Effector CD4-positive, alpha-beta T cell (primary cell): ENCODE data around the gene PLEKHF1.

Experiments used
- DNase-seq: peaks from one replicate; pipeline ENCODE4 v3.0.0-alpha.2; 2020

PLEKHF1 gene

DNA sequence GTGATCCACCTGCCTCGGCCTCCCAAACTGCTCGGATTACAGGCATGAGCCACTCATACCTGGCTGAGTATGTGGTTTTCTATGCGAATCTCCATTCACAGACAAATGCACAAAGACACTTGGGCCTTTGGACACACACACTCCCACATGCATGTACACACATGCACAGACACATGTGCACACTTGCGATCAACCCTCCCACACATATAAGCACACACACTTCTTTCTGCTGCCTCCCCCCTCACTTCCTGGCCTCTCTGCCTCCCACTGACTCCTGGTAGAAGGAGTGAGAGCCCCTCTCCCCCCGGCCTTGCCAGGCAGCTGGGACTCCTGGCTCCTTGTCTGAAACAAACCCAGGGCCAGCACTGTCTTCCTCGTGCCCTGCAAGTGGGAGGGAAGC is 29.3 kb upstream of the PLEKHF1 start:
- no peak for DNase-seq

GRCh38 chr19:29636553-29637360 is 28.5 kb upstream of the PLEKHF1 start:
- DNase-seq, result no peak

DNA sequence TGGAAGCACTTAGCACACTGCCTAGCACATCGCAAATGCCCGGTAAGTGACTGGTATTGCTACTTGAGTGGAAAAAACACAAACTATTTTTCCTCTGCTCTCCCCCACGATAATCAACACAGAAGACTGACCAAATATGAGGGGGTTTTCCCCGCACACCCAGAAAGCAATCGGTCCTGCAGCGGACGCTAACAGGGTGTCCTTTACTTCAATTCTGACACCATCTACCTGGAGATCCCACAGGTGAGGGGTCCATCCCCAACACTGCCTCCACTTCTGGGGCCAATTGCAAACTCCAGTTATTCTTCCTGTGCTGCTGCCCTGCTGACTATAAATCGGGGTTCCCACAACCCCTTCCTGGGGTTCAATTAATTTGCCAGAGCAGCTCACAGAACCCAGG is 26.2 kb upstream of the PLEKHF1 start:
- DNase-seq, result no peak

- no peak for DNase-seq
These were observed 25.0 kb upstream of the PLEKHF1 start for GRCh38 chr19:29640231-29640630.

DNA sequence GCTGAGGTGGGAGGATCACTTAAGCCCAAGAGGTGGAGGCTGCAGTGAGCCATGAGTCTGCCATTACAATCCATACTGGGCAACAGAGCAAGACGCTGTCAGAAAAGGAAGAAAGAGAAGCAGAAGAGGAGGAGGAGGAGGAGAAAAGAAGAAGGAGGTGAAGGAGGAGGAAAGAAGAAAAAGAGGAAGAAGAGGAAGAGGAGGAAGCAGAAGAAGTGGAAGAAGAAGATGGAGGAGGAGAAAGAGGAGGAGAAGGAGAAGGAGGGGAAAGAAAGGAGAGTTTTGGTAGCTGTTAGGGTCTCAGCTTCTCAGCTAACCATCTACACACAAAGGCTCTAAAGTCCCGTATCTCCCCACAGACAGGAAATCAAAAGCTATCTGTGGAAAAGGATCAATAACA is 23.7 kb upstream of the PLEKHF1 start:
- no peak for DNase-seq

- no peak for DNase-seq
These were observed 21.8 kb upstream of the PLEKHF1 start for GRCh38 chr19:29643361-29643935.

GRCh38 chr19:29644210-29644609 is 21.1 kb upstream of the PLEKHF1 start:
- DNase-seq, result no peak

GRCh38 chr19:29645491-29645867 is 19.8 kb upstream of the PLEKHF1 start:
- DNase-seq, result no peak

DNA sequence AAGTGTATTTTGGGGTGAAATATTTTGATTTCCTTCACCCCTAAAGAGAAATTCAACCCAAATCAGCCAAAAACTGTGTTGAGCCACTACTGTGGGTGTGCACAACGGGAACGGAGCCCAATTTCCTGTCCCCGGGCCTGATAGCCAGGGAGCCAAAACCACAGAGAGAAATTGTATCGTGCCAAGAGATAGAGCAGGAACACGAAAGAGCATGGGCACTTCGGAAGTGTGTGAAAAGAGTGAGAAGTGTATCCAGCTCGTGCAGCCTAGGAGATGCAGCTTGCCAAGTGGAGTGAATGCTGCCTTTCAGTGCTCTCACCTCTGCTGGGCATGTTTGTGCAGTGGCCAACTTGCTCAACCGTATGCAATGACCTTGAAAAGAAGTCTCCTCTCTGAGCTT is 19.4 kb upstream of the PLEKHF1 start:
- no peak for DNase-seq

DNA sequence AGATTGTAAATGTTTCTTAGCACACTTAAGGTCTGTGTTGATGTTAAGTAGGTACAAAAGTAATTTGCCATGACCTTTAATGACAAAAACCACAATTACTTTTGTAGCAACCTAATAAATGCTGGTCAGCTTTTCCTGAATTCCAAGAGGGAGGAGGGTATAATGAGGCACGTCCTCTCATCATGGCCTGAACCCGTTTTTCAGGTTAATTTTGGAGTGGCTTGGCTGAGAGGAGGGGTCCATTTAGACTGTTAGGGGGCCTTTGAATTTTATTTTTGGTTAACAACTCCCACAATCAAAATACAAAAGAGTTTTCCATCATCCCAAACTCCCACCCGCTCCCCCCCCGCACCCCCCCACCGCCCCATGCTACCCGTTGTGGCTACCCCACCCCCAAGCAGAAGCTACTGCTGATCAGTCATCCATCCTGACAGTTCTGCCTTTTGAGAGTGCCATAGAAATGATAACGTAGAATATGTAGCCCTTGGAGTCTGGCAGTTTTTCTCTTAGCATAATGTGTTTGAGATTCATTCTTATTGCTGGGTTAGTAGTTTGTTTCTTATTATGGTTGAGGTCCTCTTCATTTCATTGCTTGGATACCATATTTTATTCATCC is 14.4 kb upstream of the PLEKHF1 start:
- DNase-seq, result no peak

- DNase-seq, result no peak
These were observed 13.5 kb upstream of the PLEKHF1 start for GRCh38 chr19:29651622-29652394.

DNA sequence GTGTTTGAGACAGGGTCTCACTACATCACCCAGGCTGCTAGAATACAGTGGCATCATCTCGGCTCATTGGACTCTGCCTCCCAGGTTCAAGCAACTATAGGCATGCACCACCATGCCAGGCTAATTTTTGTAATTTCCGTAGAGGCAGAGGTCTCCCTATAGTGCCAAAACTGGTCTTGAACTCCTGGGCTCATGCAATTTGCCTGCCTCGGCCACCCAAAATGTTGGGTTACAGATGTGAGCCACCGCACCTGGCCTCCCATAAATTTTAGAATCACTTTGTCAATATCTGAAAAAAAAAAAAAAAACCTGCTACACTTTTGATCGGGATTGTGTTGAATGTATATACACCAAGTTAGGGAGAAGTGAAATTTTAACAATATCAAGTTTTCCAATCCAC is 11.9 kb upstream of the PLEKHF1 start:
- no peak for DNase-seq

- no peak for DNase-seq
These were observed 9.5 kb upstream of the PLEKHF1 start for GRCh38 chr19:29655648-29656335.

- DNase-seq, result no peak
These were observed 6.9 kb upstream of the PLEKHF1 start for GRCh38 chr19:29658221-29658991.

DNA sequence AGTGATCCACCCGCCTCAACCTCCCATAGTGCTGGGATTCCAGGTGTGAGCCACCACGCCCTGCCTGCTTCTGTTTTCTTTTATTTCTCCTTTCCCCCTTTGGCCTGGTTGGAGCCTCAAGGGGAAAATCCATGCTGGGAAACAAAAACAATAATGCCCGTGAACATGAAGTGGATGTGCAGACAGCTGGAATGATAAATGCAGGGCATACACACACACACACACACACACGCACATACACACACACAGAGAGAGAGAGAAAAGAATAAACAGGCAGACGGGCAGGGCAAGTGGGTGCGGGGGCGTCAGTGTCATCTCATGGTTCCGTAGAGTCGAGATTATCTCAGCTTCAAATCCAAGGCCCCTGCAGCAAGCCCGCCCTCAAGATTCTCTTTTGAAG is 4.4 kb upstream of the PLEKHF1 start:
- DNase-seq, result no peak

- no peak for DNase-seq
These were observed 3.0 kb upstream of the PLEKHF1 start for GRCh38 chr19:29662278-29662603.

- no peak for DNase-seq
These were observed 2.5 kb upstream of the PLEKHF1 start for GRCh38 chr19:29662604-29663404.

DNA sequence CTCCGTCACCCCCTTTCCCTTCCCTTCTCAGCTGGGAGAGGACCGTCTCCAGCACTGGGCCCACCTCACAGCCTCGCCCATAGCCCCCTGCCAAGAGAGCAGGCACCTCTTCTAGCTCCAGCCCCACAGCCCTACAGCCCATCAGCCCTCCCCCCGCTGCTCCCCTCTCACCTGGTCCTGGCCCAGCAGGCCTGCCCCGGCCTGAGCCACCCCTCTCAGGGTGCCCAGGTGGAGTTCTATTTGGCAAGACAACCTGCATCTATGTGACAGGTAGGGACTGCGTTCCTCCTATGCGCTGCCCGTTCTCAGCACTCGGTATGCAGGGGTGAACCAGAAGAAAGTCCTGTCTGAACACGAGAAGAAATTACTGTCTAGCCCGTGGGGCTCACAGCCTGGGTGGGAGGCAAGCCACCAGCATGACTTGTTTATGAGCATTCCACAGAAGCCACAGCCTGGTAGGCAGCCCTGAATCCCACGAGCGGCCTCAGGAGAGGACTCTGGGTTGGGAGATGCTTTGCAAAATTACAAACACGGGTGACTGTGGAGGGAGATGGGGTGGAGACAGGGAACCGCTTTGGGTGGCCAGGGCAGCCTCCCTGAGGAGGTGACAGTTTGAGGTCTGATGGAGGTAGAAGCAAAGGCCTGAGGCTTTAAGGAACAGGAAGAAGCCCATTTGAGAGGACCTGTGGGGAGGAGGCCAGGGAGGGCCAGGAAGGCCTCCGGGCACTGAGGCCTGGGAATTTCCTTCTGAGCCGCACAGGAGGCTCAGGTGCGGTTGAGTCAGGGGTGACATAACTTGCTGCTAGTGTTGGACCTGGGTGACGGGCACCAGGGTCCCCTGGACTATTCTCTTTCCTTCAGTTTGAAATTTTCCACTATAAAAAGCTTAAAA is 1.2 kb upstream of the PLEKHF1 start:
- DNase-seq, result no peak

- no peak for DNase-seq
These were observed 477 bp upstream of the PLEKHF1 start for GRCh38 chr19:29664753-29665214.
